ENCODE measurements around the gene MEI1. TPM values are rescaled to one million over a fixed set of nuclear protein-coding genes. Genes with fewer than 3 reads are reported as not detected.

Gene MEI1
- total and polyA plus RNA-seq, 9 of the 15 experiments (the other 6 are each of a cell fraction or from before 2014, with no cell fraction given) = 0.08 to 0.68 (median 0.18) TPM; not detected in 2

GRCh38 chr22:41831828-41832552, 132.7 kb downstream of the MEI1 start (continued):
- peak; percentile 83 for TF ChIP-seq ZNF592 (IDR thresholded peaks at IDR 0.05)
- no peak for TF ChIP-seq ZNF79 (CRISPR knock-in tag; IDR thresholded peaks at IDR 0.05; ENCODE audit: low read depth)
- peak; percentile 92; the same call in 1 of the 2 replicates for TF ChIP-seq HDAC2 (IDR thresholded peaks at IDR 0.05)
- peak; percentile 51; the same call in 1 of the 2 replicates for TF ChIP-seq ZFX (CRISPR knock-in tag; IDR thresholded peaks at IDR 0.05)
- no peak for TF ChIP-seq RBM15 (IDR thresholded peaks at IDR 0.05; ENCODE audit: insufficient read depth, low read length)
- peak; percentile 99 for TF ChIP-seq BCOR (IDR thresholded peaks at IDR 0.05)
- TF ChIP-seq PHF20 (IDR thresholded peaks at IDR 0.05; ENCODE audit: partially characterized antibody) = peak; percentile 62
- TF ChIP-seq RCOR1 (IDR thresholded peaks at IDR 0.05; ENCODE audit: borderline replicate concordance in 1 of 2, low read depth in 2 of 2, low read length in 2 of 2) = peak; percentile 28 to 78; a peak in 3 of 4 replicates
- TF ChIP-seq MYC (IDR thresholded peaks at IDR 0.05; ENCODE audit: low read depth, low read length) = no peak
- TF ChIP-seq MYC (CRISPR knock-in tag; IDR thresholded peaks at IDR 0.05; ENCODE audit: borderline replicate concordance, low read depth) = 0 out of 2 replicates have a peak, but pooled peaks have one; percentile 11
- TF ChIP-seq HDAC6 (IDR thresholded peaks at IDR 0.05; ENCODE audit: low read depth, low read length) = no peak

Data from K562 (cell line).